Anterior cingulate cortex (tissue), 58 donors: ENCODE results near the gene NTRK3.
A peak's percentile ranks its signal among the peaks of the same experiment; 100 is the strongest.

ENCODE experiments used
- DNase-seq, 58 donors: peaks; one replicate each; lab custom pipeline; 2025; lab: John Stamatoyannopoulos, UW

Gene NTRK3

GRCh38 chr15:88262064-88262463, 5.5 kb upstream of the NTRK3 start:
- no peak for DNase-seq

DNA sequence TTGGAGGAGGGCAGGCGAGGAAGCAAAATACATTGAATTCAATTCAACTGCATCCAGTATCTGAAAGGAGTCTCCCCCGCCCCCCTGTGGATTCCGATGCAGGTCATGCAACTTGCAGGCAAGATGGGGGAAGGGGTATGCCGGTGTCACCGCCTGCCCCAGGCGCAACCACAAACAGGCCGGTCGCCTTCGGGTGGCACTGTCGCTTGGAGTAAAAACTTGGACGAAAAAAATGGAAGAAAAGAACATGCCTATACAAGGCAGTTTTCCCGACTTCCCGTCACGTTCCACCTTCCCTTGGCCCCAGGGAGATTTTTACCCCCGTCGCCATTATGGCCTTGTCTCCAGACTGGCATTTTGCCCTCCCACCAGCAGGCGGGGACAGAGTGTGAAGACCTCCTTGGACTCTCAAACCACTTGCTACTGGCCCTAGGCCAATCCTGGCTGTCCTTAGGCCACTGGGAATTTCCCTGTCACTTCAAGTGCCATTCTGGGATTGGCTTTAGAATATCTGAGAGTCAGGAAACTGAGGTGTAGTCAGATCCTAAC, 1.6 kb upstream of the NTRK3 start:
- DNase-seq: peak in 52 of 58 donors; percentile 30 to 89 (median 73)

GRCh38 chr15:88257311-88258092, 963 bp upstream of the NTRK3 start:
- peak in 54 of 58 donors; percentile 20 to 89 (median 66) for DNase-seq

DNA sequence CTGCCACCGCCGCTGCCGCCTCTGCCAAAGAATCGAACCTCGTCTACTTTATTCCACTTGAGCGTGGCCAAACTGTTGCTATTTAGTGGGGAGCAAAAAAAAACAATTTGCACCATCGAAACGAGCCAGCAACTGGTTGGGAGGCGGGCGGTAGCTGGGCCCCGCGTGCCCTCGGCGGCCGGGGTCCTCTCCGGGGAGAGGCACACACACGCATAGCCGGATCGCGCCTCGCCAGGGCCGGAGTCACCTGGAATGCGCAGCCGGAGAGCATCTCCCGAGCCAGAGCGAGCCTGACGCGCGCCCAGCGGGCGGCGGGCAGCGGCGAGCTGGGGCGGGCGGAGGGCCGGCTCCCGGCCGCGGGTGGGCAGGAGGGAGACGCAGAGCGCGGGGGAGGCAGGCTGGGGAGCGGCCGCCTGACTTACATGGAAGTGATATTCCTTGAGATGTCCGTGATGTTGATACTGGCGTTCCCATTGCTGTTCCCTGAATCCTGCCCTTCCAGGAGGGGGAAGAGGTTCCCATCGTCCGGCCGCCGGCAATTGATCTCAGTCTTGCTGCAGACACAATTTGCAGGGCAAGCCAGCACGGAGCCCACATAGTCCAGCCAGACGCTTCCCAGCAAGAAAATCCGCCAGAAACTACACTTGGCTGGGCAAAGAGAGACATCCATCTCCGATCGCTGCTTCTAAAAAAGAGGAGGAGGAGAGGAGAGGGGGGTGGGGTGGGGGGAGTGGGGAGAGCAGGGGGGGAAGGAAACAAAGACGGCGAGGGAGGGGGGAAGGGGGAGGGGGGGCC, 858 bp downstream of the NTRK3 start:
- DNase-seq: peak in 30 of 58 donors; percentile 16 to 83 (median 42)

- peak in 17 of 58 donors; percentile 20 to 62 (median 37) for DNase-seq
Observed at GRCh38 chr15:88255087-88255483, 1.5 kb downstream of the NTRK3 start.

- no peak for DNase-seq
Observed at GRCh38 chr15:88252441-88252840, 4.1 kb downstream of the NTRK3 start.

GRCh38 chr15:88250826-88251225, 5.7 kb downstream of the NTRK3 start:
- peak in 3 of 58 donors; percentile 8 to 10 (median 9) for DNase-seq

GRCh38 chr15:88249220-88249619, 7.3 kb downstream of the NTRK3 start:
- peak in 7 of 58 donors; percentile 6 to 27 (median 16) for DNase-seq

GRCh38 chr15:88247914-88248313, 8.6 kb downstream of the NTRK3 start:
- DNase-seq: peak in 10 of 58 donors; percentile 11 to 46 (median 18)

DNA sequence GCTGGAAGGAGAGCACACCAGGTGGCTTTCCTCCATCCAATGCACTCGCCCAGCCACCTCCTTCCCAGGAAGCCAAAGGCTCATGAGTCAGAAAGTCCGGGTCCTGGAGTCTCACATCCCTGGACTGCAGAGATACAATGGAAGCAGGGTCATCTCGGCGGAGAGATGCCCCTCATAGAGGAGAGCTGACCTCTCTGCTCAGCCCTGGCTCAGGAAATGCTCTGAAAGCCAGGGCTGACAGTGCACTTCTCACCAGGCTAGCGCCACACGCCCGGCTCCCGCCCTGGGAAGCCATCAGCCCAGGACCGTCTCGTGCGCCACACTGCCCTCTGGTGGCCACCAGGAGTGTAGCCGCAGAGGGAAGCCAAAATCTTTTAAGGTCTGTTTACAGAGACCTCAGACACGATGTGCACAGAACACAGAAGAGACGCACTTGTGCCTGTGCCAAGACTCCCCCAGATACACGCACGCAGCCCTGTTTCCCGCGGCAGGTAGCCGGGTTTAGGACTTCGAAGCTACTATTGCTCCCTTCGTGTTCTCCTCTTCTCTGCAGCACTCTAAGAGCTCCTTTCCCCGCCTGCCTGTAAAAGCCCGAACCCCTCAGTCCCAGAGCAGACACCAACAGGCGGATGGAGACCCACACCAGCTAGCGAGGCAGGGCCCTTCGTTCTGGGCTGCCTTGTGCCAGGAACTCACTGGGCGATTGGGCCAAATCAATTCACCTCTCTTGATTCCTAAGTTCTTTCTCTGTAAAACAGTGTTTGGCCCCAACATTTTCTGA, 9.7 kb downstream of the NTRK3 start:
- DNase-seq: peak in 56 of 58 donors; percentile 14 to 84 (median 64)

- DNase-seq: no peak
Observed at GRCh38 chr15:88246081-88246480, 10.5 kb downstream of the NTRK3 start.

DNA sequence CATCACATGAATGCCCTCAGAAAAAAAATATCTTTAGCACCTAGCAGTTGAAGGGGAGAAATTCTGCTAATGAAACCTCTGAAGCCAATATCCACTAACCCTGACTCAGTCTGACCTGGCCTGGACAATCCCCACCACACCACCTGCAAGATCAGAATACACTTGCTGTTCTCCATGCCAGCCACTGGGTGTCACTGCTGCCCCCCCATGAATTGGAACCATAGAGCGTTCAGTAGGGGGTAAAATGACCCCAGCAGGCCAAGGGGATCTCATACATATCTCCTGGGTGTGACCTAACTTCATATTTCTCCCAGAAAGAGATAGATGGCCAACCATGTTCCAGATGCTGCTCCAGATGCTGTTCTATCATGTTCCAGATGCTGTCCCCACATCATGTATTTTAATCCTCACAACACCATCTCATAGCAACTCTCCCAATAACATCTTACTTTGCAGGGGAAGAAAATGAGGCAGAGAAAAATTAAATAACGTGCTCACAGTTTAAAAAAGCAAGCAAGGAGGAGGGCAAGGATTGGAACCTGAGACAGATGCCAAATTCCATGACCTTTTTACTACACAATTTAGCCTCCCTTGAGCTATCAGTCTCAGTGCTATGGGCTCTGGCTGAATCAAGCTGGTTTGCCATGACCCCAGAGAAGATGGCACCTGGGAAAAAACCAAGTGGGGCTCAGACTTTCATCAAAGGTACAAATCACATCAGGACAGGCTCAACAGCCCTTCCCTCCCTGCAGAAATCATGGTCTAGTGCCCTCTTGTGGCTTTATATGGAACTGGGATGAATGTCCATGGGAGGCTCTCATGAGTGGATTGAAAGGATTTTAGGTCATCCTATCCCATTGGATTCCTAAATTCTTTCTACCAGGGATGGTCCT, 12.4 kb downstream of the NTRK3 start:
- peak in 1 of 58 donors; percentile 44 for DNase-seq

- no peak for DNase-seq
Observed at GRCh38 chr15:88242586-88243555, 13.7 kb downstream of the NTRK3 start.

GRCh38 chr15:88241461-88241860, 15.1 kb downstream of the NTRK3 start:
- no peak for DNase-seq

GRCh38 chr15:88241060-88241459, 15.5 kb downstream of the NTRK3 start:
- no peak for DNase-seq

DNA sequence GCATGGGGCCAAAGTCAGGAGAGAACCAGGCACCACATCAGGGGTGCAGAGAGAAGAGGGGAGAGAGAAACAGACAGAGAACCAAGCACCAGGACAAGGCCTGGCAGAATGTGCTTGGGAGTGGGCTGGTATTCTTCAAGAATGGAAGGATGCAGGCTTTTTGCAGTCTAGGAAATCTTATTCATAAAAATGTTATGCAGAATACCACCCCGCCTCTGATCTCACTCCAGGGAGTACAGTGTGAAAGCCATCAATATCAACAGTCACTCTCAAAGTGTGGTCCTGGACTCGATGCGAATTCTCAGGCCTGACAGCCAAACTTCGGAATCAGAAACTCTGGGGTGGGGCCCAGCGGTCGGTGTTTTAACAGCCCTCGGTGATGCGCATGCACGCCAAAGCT, 16.9 kb downstream of the NTRK3 start:
- DNase-seq: no peak

DNA sequence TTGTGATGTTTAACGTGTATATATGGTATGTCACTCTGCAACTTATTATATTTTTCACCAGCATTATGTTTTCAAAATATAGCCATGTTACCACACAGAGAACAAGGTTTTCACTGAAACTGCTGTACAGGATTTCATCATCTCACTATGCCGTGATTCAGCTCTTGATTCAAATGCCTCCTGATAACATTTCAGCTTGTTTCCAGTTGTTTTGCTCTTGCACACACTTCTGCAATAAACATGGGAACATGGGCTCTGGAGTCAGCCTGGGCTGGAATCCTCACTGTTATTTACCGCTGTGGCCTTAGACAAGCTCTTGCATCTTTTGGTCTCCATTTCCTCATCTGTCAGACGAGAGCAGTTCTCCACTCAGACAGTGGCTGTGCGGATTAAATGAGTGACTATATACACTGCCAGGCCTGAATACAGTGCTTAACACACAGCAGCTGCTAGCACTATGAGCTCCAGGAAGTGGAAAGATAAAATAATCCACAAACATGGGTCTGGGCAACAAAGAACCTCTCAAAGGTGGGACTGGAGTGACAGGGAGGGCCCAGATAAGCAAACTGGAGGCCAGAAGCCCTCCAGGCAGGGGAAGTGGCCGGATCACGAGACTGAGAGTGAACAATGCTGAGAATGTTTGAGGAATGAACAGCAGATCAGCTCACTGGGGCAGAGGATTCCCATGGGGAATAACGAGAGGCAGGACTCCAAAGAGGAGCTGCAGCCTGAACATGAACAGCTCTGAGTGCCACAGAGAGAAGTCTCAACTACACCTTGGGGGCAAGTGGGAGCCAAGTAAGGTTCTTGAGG, 17.7 kb downstream of the NTRK3 start:
- no peak for DNase-seq
